ENCODE data around the gene ENDOV. TPM values are rescaled to one million over a fixed set of nuclear protein-coding genes. Genes with fewer than 3 reads are reported as not detected.
"Not testable (repeated sequence)": the region's sequence is repeated elsewhere in the genome, so short reads cannot be mapped to it uniquely, and the experiment has no call there.

Gene ENDOV
- total RNA-seq, 4 donors from 2014 or later, result 17.1 to 47.8 (median 19.3) TPM

DNA sequence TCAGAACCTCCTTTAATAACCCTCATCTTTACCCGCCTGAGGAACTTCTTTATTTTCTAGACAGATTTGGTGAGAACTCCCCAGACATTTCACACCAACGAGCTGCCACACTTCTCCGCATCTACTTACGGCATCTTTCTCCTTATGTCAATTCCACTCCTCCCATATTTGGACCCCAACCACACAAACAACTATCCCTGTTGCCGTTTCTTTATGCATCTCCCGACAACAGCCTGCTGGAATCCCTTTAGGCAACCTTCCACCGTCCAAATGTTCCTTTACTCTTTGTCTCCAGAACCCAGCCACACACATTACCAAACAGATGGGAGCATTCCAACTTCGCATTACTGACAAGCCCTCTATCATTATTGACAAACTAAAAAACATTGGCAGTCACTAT is 8.8 kb upstream of the ENDOV start:
- H3K4me3 ChIP-seq, result no peak overlapping the region
- H3K27me3 ChIP-seq, result no peaks in the 10 kb centered on the region
- 86% methylated on average over 8 of the region's 8 CpGs for whole genome bisulfite sequencing
- TF ChIP-seq EP300 (IDR thresholded peaks at IDR 0.05) (no peak), POLR2AphosphoS5 (IDR thresholded peaks at IDR 0.05) (no peak), CTCF (IDR thresholded peaks at IDR 0.05) (no peak), POLR2A (IDR thresholded peaks at IDR 0.05) (no peak)
- no peaks in the 10 kb centered on the region for H3K9me3 ChIP-seq
- DNase-seq (ENCODE audit: low spot score in 2 of 2), result no peak
- H3K36me3 ChIP-seq, result no peaks in the 10 kb centered on the region
- H3K27ac ChIP-seq, result no peak overlapping the region
- H3K4me1 ChIP-seq, result no peaks in the 10 kb centered on the region

DNA sequence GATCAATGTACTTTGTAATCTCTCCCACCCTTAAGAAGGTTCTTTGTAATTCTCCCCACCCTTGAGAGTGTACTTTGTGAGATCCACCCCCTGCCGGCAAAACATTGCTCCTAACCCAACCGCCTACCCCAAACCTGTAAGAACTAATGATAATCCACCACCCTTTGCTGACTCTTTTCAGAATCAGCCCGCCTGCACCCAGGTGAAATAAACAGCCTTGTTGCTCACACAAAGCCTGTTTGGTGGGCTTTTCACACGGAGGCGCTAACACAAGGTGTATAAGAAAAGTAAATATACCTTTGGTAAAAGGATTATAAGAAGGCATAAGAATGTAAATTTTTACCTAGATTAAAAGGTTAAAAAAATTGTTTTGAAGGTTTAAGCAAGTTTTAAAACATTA is 7.0 kb upstream of the ENDOV start:
- H3K4me3 ChIP-seq; H3K36me3 ChIP-seq; DNase-seq (ENCODE audit: low spot score in 2 of 2); H3K9me3 ChIP-seq; H3K27ac ChIP-seq; H3K4me1 ChIP-seq; H3K27me3 ChIP-seq: not testable (repeated sequence)
- 81% methylated on average over 5 of the region's 5 CpGs for WGBS

DNA sequence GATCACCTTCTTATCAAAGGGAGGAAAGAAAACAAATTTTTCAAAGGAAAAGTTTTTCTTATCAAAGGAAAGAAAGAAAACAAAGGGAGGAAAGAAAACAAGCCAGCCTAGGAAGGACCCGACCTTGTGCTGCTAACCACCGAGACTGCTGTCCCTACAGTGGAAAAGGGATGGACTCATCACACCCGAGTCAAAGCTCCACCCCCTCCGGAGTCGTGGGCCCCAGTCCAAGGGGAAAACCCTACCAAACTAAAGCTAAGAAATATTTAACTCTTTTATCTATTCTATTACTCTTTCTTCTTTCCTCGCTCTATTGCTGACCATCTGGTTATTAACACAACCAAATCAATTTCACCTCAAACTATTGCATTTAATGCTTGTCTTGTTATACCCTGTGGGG is 6.1 kb upstream of the ENDOV start:
- no peak for DNase-seq (ENCODE audit: low spot score in 2 of 2)
- Histone ChIP-seq H3K9me3 (no peaks in the 10 kb centered on the region), H3K27me3 (no peaks in the 10 kb centered on the region), H3K4me1 (peaks cover 7% of the 10 kb centered on the region), H3K36me3 (no peaks in the 10 kb centered on the region), H3K4me3 (no peak overlapping the region), H3K27ac (no peak overlapping the region)
- 11% methylated on average over 6 of the region's 6 CpGs for WGBS
- no peak for TF ChIP-seq EP300 (IDR thresholded peaks at IDR 0.05)
- no peak for TF ChIP-seq POLR2A (IDR thresholded peaks at IDR 0.05)
- TF ChIP-seq CTCF (IDR thresholded peaks at IDR 0.05), result no peak
- no peak for TF ChIP-seq POLR2AphosphoS5 (IDR thresholded peaks at IDR 0.05)

- Histone ChIP-seq H3K36me3 (no peaks in the 10 kb centered on the region), H3K27me3 (no peaks in the 10 kb centered on the region), H3K27ac (no peak overlapping the region), H3K9me3 (no peaks in the 10 kb centered on the region), H3K4me1 (peaks cover 15% of the 10 kb centered on the region), H3K4me3 (no peak overlapping the region)
- DNase-seq (ENCODE audit: low spot score in 2 of 2), result no peak
- no peak for TF ChIP-seq EP300 (IDR thresholded peaks at IDR 0.05)
- no peak for TF ChIP-seq CTCF (IDR thresholded peaks at IDR 0.05)
- no peak for TF ChIP-seq POLR2AphosphoS5 (IDR thresholded peaks at IDR 0.05)
- TF ChIP-seq POLR2A (IDR thresholded peaks at IDR 0.05), result no peak
- WGBS, result 88% methylated on average over 13 of the region's 13 CpGs
Observed at GRCh38 chr17:80409626-80410025, 5.3 kb upstream of the ENDOV start.

GRCh38 chr17:80410441-80411087 is 4.4 kb upstream of the ENDOV start:
- H3K4me1 ChIP-seq, result peaks cover 15% of the 10 kb centered on the region
- not testable (repeated sequence) for H3K27ac ChIP-seq; H3K36me3 ChIP-seq; H3K4me3 ChIP-seq; H3K9me3 ChIP-seq; H3K27me3 ChIP-seq; DNase-seq (ENCODE audit: low spot score in 2 of 2)
- WGBS, result 81% methylated on average over 16 of the region's 16 CpGs

GRCh38 chr17:80413771-80414507 is 1.0 kb upstream of the ENDOV start:
- Histone ChIP-seq H3K4me1 (peaks cover 29% of the 10 kb centered on the region), H3K9me3 (no peaks in the 10 kb centered on the region), H3K36me3 (no peaks in the 10 kb centered on the region), H3K27me3 (no peaks in the 10 kb centered on the region), H3K27ac (no peak overlapping the region), H3K4me3 (peak overlapping the region; percentile 84)
- 47% methylated on average over 26 of the region's 26 CpGs for WGBS
- DNase-seq (ENCODE audit: low spot score in 2 of 2), result no peak
- no peak for TF ChIP-seq EP300 (IDR thresholded peaks at IDR 0.05)
- no peak for TF ChIP-seq CTCF (IDR thresholded peaks at IDR 0.05)
- TF ChIP-seq POLR2A (IDR thresholded peaks at IDR 0.05), result no peak
- no peak for TF ChIP-seq POLR2AphosphoS5 (IDR thresholded peaks at IDR 0.05)

All from suprapubic skin (tissue), 4 donors.